HepG2 (cell line): ENCODE measurements around the gene MRPL20. TPM values are rescaled to one million over a fixed set of nuclear protein-coding genes. Genes with fewer than 3 reads are reported as not detected.

Source experiments
- CEBPG ChIP-seq: IDR thresholded peaks from 2 replicates; pipeline ENCODE4 v1.6.1; 2016
- CREB1 ChIP-seq, 2 experiments: fragments of 450-650 bp in 1 of 2; IDR thresholded peaks; 2 replicates each; pipeline ENCODE4 v1.6.1; 2016 to 2017; ENCODE audit warnings: control low read depth in 1 of 2, mild to moderate bottlenecking in 1 of 2, missing compliant biosample characterization in 1 of 2, missing genetic modification characterization in 1 of 2
- CREM ChIP-seq, 2 experiments: sonication (generic) in 1 of 2; formaldehyde crosslinking in 1 of 2; IDR thresholded peaks; 2 replicates each; pipeline versions ENCODE4 v1.4.0 to v1.6.1; 2016 to 2020; ENCODE audit warnings: antibody characterized with exemption in 1 of 2, mild to moderate bottlenecking in 1 of 2, missing genetic modification reagents in 1 of 2
- DMAP1 ChIP-seq: IDR thresholded peaks from 2 replicates; pipeline ENCODE4 v1.6.1; 2016
- DR1 ChIP-seq: sonication (generic); formaldehyde crosslinking; IDR thresholded peaks from 2 replicates; pipeline ENCODE4 v1.8.0; 2021; ENCODE audit warnings: mild to moderate bottlenecking, missing genetic modification reagents, inconsistent platforms
- ERF ChIP-seq: IDR thresholded peaks from 2 replicates; pipeline ENCODE4 v1.6.1; 2018; ENCODE audit warnings: missing biosample characterization, missing genetic modification reagents
- ETV5 ChIP-seq: IDR thresholded peaks from 2 replicates; pipeline ENCODE4 v1.6.1; 2018; ENCODE audit warnings: missing biosample characterization, missing genetic modification reagents, inconsistent platforms, borderline replicate concordance
- GABPB1 ChIP-seq: IDR thresholded peaks from 2 replicates; pipeline ENCODE4 v1.6.1; 2016; ENCODE audit warnings: mild to moderate bottlenecking, missing genetic modification reagents, moderate library complexity, missing compliant biosample characterization
- GATAD1 ChIP-seq: IDR thresholded peaks from 2 replicates; pipeline ENCODE4 v1.6.1; 2016; ENCODE audit warnings: missing genetic modification reagents, missing compliant biosample characterization
- GLMP ChIP-seq: sonication (generic); formaldehyde crosslinking; IDR thresholded peaks from 2 replicates; pipeline ENCODE4 v1.9.0; 2021; ENCODE audit warnings: missing genetic modification reagents, mild to moderate bottlenecking, borderline replicate concordance
- HOXA3 ChIP-seq: sonication (generic); formaldehyde crosslinking; IDR thresholded peaks from 2 replicates; pipeline ENCODE4 v1.5.0; 2020; ENCODE audit warnings: missing genetic modification reagents
- JDP2 ChIP-seq: sonication (generic); formaldehyde crosslinking; IDR thresholded peaks from 2 replicates; pipeline ENCODE4 v1.8.1; 2022; ENCODE audit warnings: missing genetic modification reagents, borderline replicate concordance
- KDM1A ChIP-seq: IDR thresholded peaks from 2 replicates; pipeline ENCODE4 v1.6.1; 2016; ENCODE audit warnings: missing compliant biosample characterization
- MAFG ChIP-seq: sonication (generic); formaldehyde crosslinking; IDR thresholded peaks from 2 replicates; pipeline ENCODE4 v1.5.1; 2020; ENCODE audit warnings: mild to moderate bottlenecking, missing genetic modification reagents
- MIER2 ChIP-seq: IDR thresholded peaks from 2 replicates; pipeline ENCODE4 v1.6.1; 2016; ENCODE audit warnings: missing biosample characterization, missing genetic modification reagents
- MTF2 ChIP-seq: sonication (generic); formaldehyde crosslinking; IDR thresholded peaks from 2 replicates; pipeline ENCODE4 v1.5.0; 2020; ENCODE audit warnings: missing genetic modification reagents, borderline replicate concordance
- MYPOP ChIP-seq: sonication (generic); formaldehyde crosslinking; IDR thresholded peaks from 2 replicates; pipeline ENCODE4 v1.8.1; 2023; ENCODE audit warnings: mild to moderate bottlenecking, moderate library complexity, missing genetic modification reagents
- NCOA5 ChIP-seq: sonication (generic); formaldehyde crosslinking; IDR thresholded peaks from 2 replicates; pipeline ENCODE4 v1.4.0; 2020; ENCODE audit warnings: missing genetic modification reagents
- PAWR ChIP-seq: sonication (generic); formaldehyde crosslinking; IDR thresholded peaks from 2 replicates; pipeline ENCODE4 v1.4.0; 2020; ENCODE audit warnings: missing genetic modification reagents, mild to moderate bottlenecking, borderline replicate concordance
- POLR2G ChIP-seq: fragments of 200-400 bp; formaldehyde crosslinking; IDR thresholded peaks from 2 replicates; pipeline ENCODE4 v1.6.1; 2018; ENCODE audit warnings: mild to moderate bottlenecking, low read depth, low read length, moderate library complexity
- SATB2 ChIP-seq: sonication (generic); formaldehyde crosslinking; IDR thresholded peaks from 2 replicates; pipeline ENCODE4 v1.5.0; 2020; ENCODE audit warnings: missing genetic modification reagents
- TGIF2 ChIP-seq: IDR thresholded peaks from 2 replicates; pipeline ENCODE4 v1.6.1; 2016; ENCODE audit warnings: control low read depth, missing compliant biosample characterization
- ZMYM3 ChIP-seq: sonication (generic); formaldehyde crosslinking; IDR thresholded peaks from 2 replicates; pipeline ENCODE4 v1.5.1; 2020; ENCODE audit warnings: mild to moderate bottlenecking, missing genetic modification reagents
- ZNF12 ChIP-seq: sonication (generic); formaldehyde crosslinking; IDR thresholded peaks from 2 replicates; pipeline ENCODE4 v1.5.0; 2020; ENCODE audit warnings: missing genetic modification reagents
- ZNF274 ChIP-seq: sonication (generic); formaldehyde crosslinking; IDR thresholded peaks from 2 replicates; pipeline ENCODE4 v1.5.1; 2020; ENCODE audit warnings: mild to moderate bottlenecking, missing genetic modification reagents
- ZNF329 ChIP-seq: sonication (generic); formaldehyde crosslinking; IDR thresholded peaks from 2 replicates; pipeline ENCODE4 v1.9.0; 2021; ENCODE audit warnings: low read depth, mild to moderate bottlenecking, missing genetic modification reagents
- ZNF414 ChIP-seq: sonication (generic); formaldehyde crosslinking; IDR thresholded peaks from 2 replicates; pipeline ENCODE4 v1.5.0; 2020; ENCODE audit warnings: missing genetic modification reagents
- ZNF501 ChIP-seq: sonication (generic); formaldehyde crosslinking; IDR thresholded peaks from 2 replicates; pipeline ENCODE4 v1.5.1; 2020; ENCODE audit warnings: mild to moderate bottlenecking, moderate library complexity, missing genetic modification reagents
- ZNF782 ChIP-seq: sonication (generic); formaldehyde crosslinking; IDR thresholded peaks from 2 replicates; pipeline ENCODE4 v1.4.0; 2020; ENCODE audit warnings: missing genetic modification reagents, mild to moderate bottlenecking, borderline replicate concordance
- polyA plus RNA-seq, 8 experiments: library from polyadenylated mRNA; depleted of rRNA in 3 of 8; stranded (reverse) in 7 of 8; unstranded in 1 of 8; fragments of >200 nt; fragmentation: Illumina TruSeq in 4 of 8; extraction: Trizol in 4 of 8; gene quantifications; 2 replicates each; pipeline versions ENCODE4 v1.2.1 to v1.2.3, GENCODE V29; 2011 to 2016; ENCODE audit warnings: low read depth in 4 of 8, missing spikeins in 1 of 8, mixed read lengths in 1 of 8; ENCODE audit not compliant: insufficient read depth in 1 of 8
- total RNA-seq, 5 experiments: library from RNA; depleted of rRNA; stranded (reverse); fragments of >200 nt; fragmentation: Illumina TruSeq; extraction: Trizol; gene quantifications; 2 replicates each; pipeline ENCODE4 v1.2.3, GENCODE V29; 2016; ENCODE audit warnings: low read depth in 1 of 5

MRPL20 gene
- total and polyA plus RNA-seq, 2 of the 13 experiments (the other 11 are each of a cell fraction or from before 2014, with no cell fraction given) = 59.2 to 127 TPM

DNA sequence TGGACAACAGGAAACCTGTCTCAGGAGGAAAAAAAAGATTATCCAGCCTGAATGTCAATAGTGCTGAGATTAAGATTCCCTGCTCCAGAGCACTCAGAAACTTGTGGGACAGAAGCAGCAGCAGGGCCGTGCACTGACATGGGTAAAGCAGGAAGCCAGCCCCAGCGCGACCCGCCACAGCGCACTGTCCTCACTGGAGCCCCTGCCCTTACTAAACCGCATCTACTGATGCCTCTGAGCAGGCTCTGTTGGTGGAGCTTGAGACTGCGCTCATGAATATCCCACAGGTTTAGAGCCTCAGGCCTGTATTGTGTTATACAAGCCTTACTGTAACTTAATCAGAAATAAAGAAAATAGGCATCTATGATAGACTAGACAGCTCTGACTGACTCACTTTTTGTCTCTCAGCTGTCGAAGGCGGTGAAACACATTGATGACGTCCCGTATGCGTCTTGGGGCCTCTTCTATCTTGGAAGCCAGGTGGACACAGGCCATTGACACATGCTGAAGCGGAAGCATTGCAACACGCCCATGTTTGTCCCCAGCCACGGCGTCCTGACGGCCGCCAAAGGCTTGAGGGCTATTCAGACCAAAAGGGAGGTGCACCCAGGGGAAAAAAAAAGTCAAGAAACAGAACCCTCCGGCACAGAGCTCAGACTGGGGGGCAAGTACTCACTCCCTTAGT lies 9.1 kb downstream of the MRPL20 start (continued):
- TF ChIP-seq ZNF329 (CRISPR knock-in tag) (no peak), ZNF12 (no peak), GABPB1 (CRISPR knock-in tag) (peak; percentile 45), PAWR (no peak), SATB2 (CRISPR knock-in tag) (no peak), MIER2 (CRISPR knock-in tag) (no peak), CREM (IDR thresholded peaks at IDR 0.05) (no peak), CREM (CRISPR knock-in tag; IDR thresholded peaks at IDR 0.05) (no peak), CEBPG (CRISPR knock-in tag) (peak; percentile 60), DR1 (no peak), GLMP (no peak), MYPOP (CRISPR knock-in tag) (no peak), ETV5 (CRISPR knock-in tag) (peak; percentile 70; the same call in 1 of the 2 replicates), ERF (CRISPR knock-in tag) (no peak), CREB1 (IDR thresholded peaks at IDR 0.05) (peak; percentile 41; the same call in 1 of the 2 replicates), CREB1 (CRISPR knock-in tag; IDR thresholded peaks at IDR 0.05) (no peak), GATAD1 (CRISPR knock-in tag) (peak; percentile 57; the same call in 1 of the 2 replicates), KDM1A (CRISPR knock-in tag) (no peak; the same call in 1 of the 2 replicates), DMAP1 (CRISPR knock-in tag) (peak; percentile 38; the same call in 1 of the 2 replicates), JDP2 (CRISPR knock-in tag) (no peak), MTF2 (CRISPR knock-in tag) (no peak), NCOA5 (CRISPR knock-in tag) (no peak), ZMYM3 (CRISPR knock-in tag) (peak; percentile 69; the same call in 1 of the 2 replicates), ZNF501 (CRISPR knock-in tag) (peak; percentile 35; the same call in 1 of the 2 replicates), POLR2G (peak; percentile 40; the same call in 1 of the 2 replicates), MAFG (CRISPR knock-in tag) (no peak), ZNF274 (0 out of 2 replicates have a peak, but pooled peaks have one; percentile 55), ZNF414 (CRISPR knock-in tag) (peak; percentile 42; the same call in 1 of the 2 replicates), HOXA3 (CRISPR knock-in tag) (peak; percentile 32; the same call in 1 of the 2 replicates), ZNF782 (no peak), TGIF2 (CRISPR knock-in tag) (0 out of 2 replicates have a peak, but pooled peaks have one; percentile 22)
